Caco-2 (cell line): ENCODE data around the gene APOD. TPM values are rescaled to one million over a fixed set of nuclear protein-coding genes. Genes with fewer than 3 reads are reported as not detected.
"Not testable (repeated sequence)": the region's sequence is repeated elsewhere in the genome, so short reads cannot be mapped to it uniquely, and the experiment has no call there.

ENCODE experiments used
- BruUV-seq: library from RNA; stranded (reverse); fragments of 400-500 nt; replicated peaks from 2 replicates; lab custom pipeline; 2021; lab: Mats Ljungman, UMichigan
- CTCF ChIA-PET: fragments of 300-600 bp; sonication (Branson Sonifier 250); formaldehyde crosslinking; loops from one replicate; lab custom pipeline; 2022; ENCODE audit warnings: antibody characterized with exemption; lab: Charles Lee
- POLR2A ChIA-PET: fragments of 300-600 bp; sonication (Branson Sonifier 250); formaldehyde crosslinking; loops from one replicate; lab custom pipeline; 2022; ENCODE audit warnings: antibody characterized with exemption; lab: Charles Lee
- DNase-seq, 2 experiments: peaks; one replicate each; pipeline versions ENCODE4 v3.0.0 to v3.0.0-alpha.2; 2020 to 2022
- H3K27me3 ChIP-seq: replicated peaks from 2 replicates; pipeline ENCODE4 v1.6.0; 2011; ENCODE audit warnings: low read length; ENCODE audit not compliant: control insufficient read depth, insufficient read depth
- H3K36me3 ChIP-seq: 2 replicates; pipeline ENCODE4 v1.5.1; 2011; ENCODE audit warnings: low read length; ENCODE audit not compliant: control insufficient read depth, insufficient read depth
- H3K4me1 ChIP-seq: fragments of 250-450 bp; sonication (Bioruptor Pico); 2 replicates; pipeline ENCODE4 v1.5.1; 2020; ENCODE audit warnings: mild to moderate bottlenecking
- H3K4me3 ChIP-seq: 2 replicates; pipeline ENCODE4 v1.5.1; 2011; ENCODE audit warnings: low read depth, mild to moderate bottlenecking, control low read depth, low read length
- H3K9me3 ChIP-seq: fragments of 250-450 bp; sonication (Bioruptor Pico); 2 replicates; pipeline ENCODE4 v1.5.1; 2020; ENCODE audit warnings: mild to moderate bottlenecking, moderate library complexity
- H3K27ac Mint-ChIP-seq: one replicate; pipeline ENCODE4 v1.8.0; 2022; ENCODE audit warnings: mixed read lengths; ENCODE audit not compliant: unreplicated experiment
- H3K27me3 Mint-ChIP-seq: one replicate; pipeline ENCODE4 v1.8.0; 2022; ENCODE audit warnings: mixed read lengths; ENCODE audit not compliant: insufficient read depth, unreplicated experiment
- H3K36me3 Mint-ChIP-seq: one replicate; pipeline ENCODE4 v1.8.0; 2022; ENCODE audit warnings: mild to moderate bottlenecking, mixed read lengths; ENCODE audit not compliant: insufficient read depth, unreplicated experiment
- H3K4me1 Mint-ChIP-seq: one replicate; pipeline ENCODE4 v1.8.0; 2022; ENCODE audit warnings: low read depth, mixed read lengths; ENCODE audit not compliant: unreplicated experiment
- H3K4me3 Mint-ChIP-seq: one replicate; pipeline ENCODE4 v1.8.0; 2022; ENCODE audit warnings: mild to moderate bottlenecking, moderate library complexity, mixed read lengths; ENCODE audit not compliant: unreplicated experiment
- H3K9me3 Mint-ChIP-seq: one replicate; pipeline ENCODE4 v1.8.0; 2022; ENCODE audit warnings: mixed read lengths; ENCODE audit not compliant: unreplicated experiment
- CTCF ChIP-seq, 2 experiments: fragments of 200-600 bp in 1 of 2; IDR thresholded peaks; 1 replicate in 1 of 2; 2 replicates in 1 of 2; pipeline versions ENCODE4 v1.5.1 to v1.8.0; 2011 to 2022; ENCODE audit warnings: antibody characterized with exemption in 1 of 2, control low read depth in 1 of 2, inconsistent platforms in 1 of 2, low read depth in 1 of 2, low read length in 1 of 2, mild to moderate bottlenecking in 1 of 2, moderate library complexity in 1 of 2; ENCODE audit not compliant: insufficient read depth in 1 of 2, severe bottlenecking in 1 of 2, unreplicated experiment in 1 of 2
- intact Hi-C: fragments of 100-400 bp; cut with micrococcal nuclease; formaldehyde crosslinking; loops from one replicate; pipeline ENCODE4 v1.10.0; 2022; ENCODE audit not compliant: unreplicated experiment
- total RNA-seq: library from RNA; stranded (reverse); gene quantifications from 2 replicates; pipeline ENCODE4 v1.2.3, GENCODE V29; 2022

Gene APOD
- total RNA-seq, 1 experiment from 2014 or later, result 101 TPM

DNA sequence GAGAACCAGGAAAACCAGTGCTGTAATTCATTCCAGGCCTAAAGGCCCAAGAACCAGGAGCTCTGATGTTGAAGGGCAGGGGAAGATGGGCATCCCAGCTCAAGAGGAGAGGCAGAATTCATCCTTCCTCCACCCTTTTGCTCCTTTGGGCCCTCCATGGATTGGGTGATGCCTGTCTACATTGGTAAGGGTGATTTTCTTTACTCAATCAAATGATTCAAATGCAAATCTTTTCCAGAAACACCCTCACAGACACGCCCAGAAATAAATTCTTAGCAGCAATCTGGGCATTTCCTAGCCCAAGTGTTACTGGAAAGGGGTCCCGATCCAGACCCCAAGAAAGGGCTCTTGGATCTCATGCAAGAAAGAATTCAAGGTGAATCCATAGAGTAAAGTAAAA lies 17.6 kb upstream of the APOD start:
- Histone ChIP-seq H3K4me3 (no peak overlapping the region), H3K36me3 (no peaks in the 10 kb centered on the region), H3K27me3 (no peaks in the 10 kb centered on the region), H3K4me1 (0 out of 2 replicates have a peak, but pooled peaks cover 3% of the 10 kb centered on the region), H3K9me3 (peaks cover 17% of the 10 kb centered on the region)
- CTCF ChIA-PET, result no interaction called here
- H3K9me3 Mint-ChIP-seq, result peaks cover 27% of the 10 kb centered on the region
- H3K4me1 Mint-ChIP-seq, result no peaks in the 10 kb centered on the region
- no TSS peak for BruUV-seq
- peaks cover 6% of the 10 kb centered on the region for H3K36me3 Mint-ChIP-seq
- TF ChIP-seq CTCF (IDR thresholded peaks at IDR 0.05; ENCODE audit: insufficient read depth in 1 of 2, low read depth in 1 of 2, low read length in 1 of 2, severe bottlenecking in 1 of 2, unreplicated experiment in 1 of 2), result no peak
- H3K4me3 Mint-ChIP-seq, result no peak overlapping the region
- no peaks in the 10 kb centered on the region for H3K27me3 Mint-ChIP-seq
- POLR2A ChIA-PET, result no interaction called here
- no peak for DNase-seq
- no peak overlapping the region for H3K27ac Mint-ChIP-seq
- intact Hi-C loops, result no loop called here

- H3K27me3 Mint-ChIP-seq, H3K4me3 Mint-ChIP-seq, H3K9me3 ChIP-seq, H3K27me3 ChIP-seq, H3K4me3 ChIP-seq, DNase-seq, H3K4me1 Mint-ChIP-seq, H3K27ac Mint-ChIP-seq, H3K4me1 ChIP-seq, CTCF ChIA-PET, H3K36me3 Mint-ChIP-seq, intact Hi-C loops, BruUV-seq, H3K36me3 ChIP-seq, POLR2A ChIA-PET: not testable (repeated sequence)
- H3K9me3 Mint-ChIP-seq, result peaks cover 27% of the 10 kb centered on the region
These were observed 16.2 kb upstream of the APOD start for GRCh38 chr3:195599926-195600325.

DNA sequence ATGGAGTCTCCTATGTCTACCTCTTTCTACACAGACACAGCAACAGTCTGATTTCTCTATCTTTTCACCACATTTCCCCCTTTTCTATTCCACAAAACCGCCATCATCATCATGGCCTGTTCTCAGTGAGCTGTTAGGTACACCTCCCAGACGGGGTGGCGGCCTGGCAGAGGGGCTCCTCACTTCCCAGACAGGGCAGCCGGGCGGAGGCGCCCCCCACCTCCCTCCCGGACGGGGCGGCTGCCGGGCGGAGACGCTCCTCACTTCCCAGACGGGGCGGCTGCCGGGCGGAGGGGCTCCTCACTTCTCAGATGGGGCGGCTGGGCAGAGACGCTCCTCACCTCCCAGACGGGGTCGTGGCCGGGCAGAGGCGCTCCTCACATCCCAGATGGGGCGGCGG lies 15.8 kb upstream of the APOD start:
- DNase-seq, CTCF ChIA-PET, BruUV-seq, H3K27me3 ChIP-seq, intact Hi-C loops, H3K9me3 ChIP-seq, H3K36me3 ChIP-seq, H3K4me3 Mint-ChIP-seq, H3K4me1 ChIP-seq, H3K4me1 Mint-ChIP-seq, H3K27ac Mint-ChIP-seq, H3K36me3 Mint-ChIP-seq, POLR2A ChIA-PET, H3K27me3 Mint-ChIP-seq, H3K4me3 ChIP-seq: not testable (repeated sequence)
- peaks cover 24% of the 10 kb centered on the region for H3K9me3 Mint-ChIP-seq

DNA sequence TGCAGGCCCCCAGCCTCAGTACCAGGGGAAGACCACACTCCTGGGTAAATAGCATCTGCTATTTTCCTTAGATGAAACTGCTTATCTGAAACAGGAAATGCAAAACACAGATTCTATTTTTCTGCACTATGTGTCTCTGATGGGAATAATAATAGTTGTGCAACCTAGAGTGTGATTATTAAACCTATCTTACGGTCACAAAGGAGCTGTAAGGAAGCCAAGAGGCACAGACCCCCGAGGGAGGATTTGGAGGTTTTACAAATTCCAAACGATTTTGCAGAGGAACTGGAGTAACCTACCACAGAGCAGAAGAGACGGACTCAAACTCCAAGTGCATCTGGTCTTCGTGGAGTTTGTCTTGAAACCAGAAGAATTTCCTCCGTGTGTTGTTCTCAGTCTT lies 14.1 kb upstream of the APOD start:
- Histone ChIP-seq H3K9me3 (peaks cover 6% of the 10 kb centered on the region), H3K36me3 (no peaks in the 10 kb centered on the region), H3K4me3 (no peak overlapping the region), H3K4me1 (0 out of 2 replicates have a peak, but pooled peaks cover 3% of the 10 kb centered on the region), H3K27me3 (no peaks in the 10 kb centered on the region)
- no peak for TF ChIP-seq CTCF (IDR thresholded peaks at IDR 0.05; ENCODE audit: insufficient read depth in 1 of 2, low read depth in 1 of 2, low read length in 1 of 2, severe bottlenecking in 1 of 2, unreplicated experiment in 1 of 2)
- H3K9me3 Mint-ChIP-seq, result peaks cover 16% of the 10 kb centered on the region
- DNase-seq, result no peak
- no peak overlapping the region for H3K4me3 Mint-ChIP-seq
- no peaks in the 10 kb centered on the region for H3K36me3 Mint-ChIP-seq
- no peaks in the 10 kb centered on the region for H3K4me1 Mint-ChIP-seq
- CTCF ChIA-PET, result no interaction called here
- no peaks in the 10 kb centered on the region for H3K27me3 Mint-ChIP-seq
- H3K27ac Mint-ChIP-seq, result no peak overlapping the region
- POLR2A ChIA-PET, result no interaction called here
- no TSS peak for BruUV-seq
- intact Hi-C loops, result no loop called here
